GM12878 (cell line): ENCODE measurements around the gene TGFBI. TPM values are rescaled to one million over a fixed set of nuclear protein-coding genes. Genes with fewer than 3 reads are reported as not detected.

Experiments used
- ATAC-seq: fragments of 200-7000 bp; cut with Tn5 transposase; 3 replicates; pipeline ENCODE4 v1.9.1; 2020; ENCODE audit warnings: mild to moderate bottlenecking, moderate library complexity
- BruUV-seq: library from RNA; stranded (reverse); fragments of 400-500 nt; replicated peaks from 2 replicates; lab custom pipeline; 2021; lab: Mats Ljungman, UMichigan
- CTCF ChIA-PET: fragments of 300-600 bp; sonication (Branson Sonifier 250); formaldehyde crosslinking; extraction: SDS; loops from one replicate; lab custom pipeline; 2021; ENCODE audit warnings: inconsistent platforms; lab: Yijun Ruan, JAX
- POLR2A ChIA-PET: fragments of 350-600 bp; formaldehyde crosslinking; extraction: SDS; loops from one replicate; lab custom pipeline; 2021; ENCODE audit warnings: inconsistent platforms; lab: Charles Lee
- RAD21 ChIA-PET: fragments of 300-600 bp; sonication (Branson Sonifier 250); formaldehyde crosslinking; loops from one replicate; lab custom pipeline; 2023; ENCODE audit warnings: antibody characterized with exemption; ENCODE audit not compliant: unreplicated experiment; lab: Charles Lee
- SMC1A ChIA-PET: fragments of 300-600 bp; sonication (Branson Sonifier 250); formaldehyde crosslinking; loops from one replicate; lab custom pipeline; 2023; ENCODE audit not compliant: unreplicated experiment, uncharacterized antibody; lab: Charles Lee
- DNase-seq: peaks from one replicate; pipeline ENCODE4 v3.0.0-alpha.2; 2011; ENCODE audit warnings: low read depth, low spot score
- FAIRE-seq: peaks from 3 replicates; lab custom pipeline; 2011; peaks lifted over from hg19 to GRCh38; lab: Jason Lieb, UNC
- H2AFZ ChIP-seq: 2 replicates; pipeline ENCODE4 v1.6.0; 2011; ENCODE audit warnings: low read depth, low read length, control low read depth; ENCODE audit not compliant: control insufficient read depth
- H3K27ac ChIP-seq: 2 replicates; pipeline ENCODE4 v1.5.1; 2011; ENCODE audit warnings: control low read depth; ENCODE audit not compliant: control insufficient read depth, insufficient read depth
- H3K27me3 ChIP-seq, 2 experiments: replicated peaks in 1 of 2; 2 replicates each; pipeline versions ENCODE4 v1.6.0 to v1.6.1; 2011; ENCODE audit warnings: low read length in 1 of 2; ENCODE audit not compliant: control insufficient read depth in 2 of 2, insufficient read depth in 2 of 2
- H3K36me3 ChIP-seq, 2 experiments: 2 replicates each; pipeline ENCODE4 v1.5.1; 2011; ENCODE audit warnings: low read length in 1 of 2; ENCODE audit not compliant: control insufficient read depth in 2 of 2, insufficient read depth in 2 of 2
- H3K4me1 ChIP-seq: 2 replicates; pipeline ENCODE4 v1.6.1; 2011; ENCODE audit warnings: mild to moderate bottlenecking, low read length, moderate library complexity, mixed read lengths; ENCODE audit not compliant: control insufficient read depth, insufficient read depth
- H3K4me2 ChIP-seq: 2 replicates; pipeline ENCODE4 v1.6.0; 2011; ENCODE audit warnings: control low read depth; ENCODE audit not compliant: control insufficient read depth, insufficient read depth
- H3K4me3 ChIP-seq: fragments of 200-600 bp; sonication (generic); 2 replicates; pipeline ENCODE4 v1.5.1; 2016
- H3K79me2 ChIP-seq: 2 replicates; pipeline ENCODE4 v1.6.0; 2011; ENCODE audit warnings: low read length; ENCODE audit not compliant: control insufficient read depth, insufficient read depth
- H3K9ac ChIP-seq: 2 replicates; pipeline ENCODE4 v1.8.0; 2011; ENCODE audit warnings: low read length, control low read depth, mixed read lengths; ENCODE audit not compliant: control insufficient read depth, insufficient read depth
- H3K9me3 ChIP-seq: replicated peaks from 3 replicates; pipeline ENCODE4 v1.5.1; 2011; ENCODE audit warnings: mild to moderate bottlenecking, low read length; ENCODE audit not compliant: control insufficient read depth, insufficient read depth
- H4K20me1 ChIP-seq: 2 replicates; pipeline ENCODE4 v1.6.0; 2011; ENCODE audit not compliant: control insufficient read depth, insufficient read depth
- BACH1 ChIP-seq: fragments of 450-650 bp; IDR thresholded peaks from 2 replicates; pipeline ENCODE4 v1.6.1; 2017; ENCODE audit warnings: mild to moderate bottlenecking, borderline replicate concordance
- CEBPZ ChIP-seq: fragments of 150-350 bp; IDR thresholded peaks from 2 replicates; pipeline ENCODE4 v1.6.1; 2016; ENCODE audit warnings: low read depth, low read length
- FOXM1 ChIP-seq: IDR thresholded peaks from 2 replicates; pipeline ENCODE4 v1.6.1; 2012; ENCODE audit warnings: low read depth, mild to moderate bottlenecking, inconsistent platforms, low read length, moderate library complexity
- IKZF1 ChIP-seq: fragments of 450-650 bp; conservative IDR thresholded peaks from 2 replicates; pipeline ENCODE4 v1.6.1; 2017; ENCODE audit warnings: antibody characterized with exemption, mild to moderate bottlenecking
- IRF4 ChIP-seq: IDR thresholded peaks from 2 replicates; pipeline ENCODE4 v1.6.1; 2011; ENCODE audit warnings: low read depth, low read length
- KAT2A ChIP-seq: conservative IDR thresholded peaks from 2 replicates; pipeline ENCODE4 v1.6.1; 2011; ENCODE audit warnings: low read depth, low read length; ENCODE audit not compliant: control insufficient read depth
- MXI1 ChIP-seq: fragments of 150-350 bp; IDR thresholded peaks from 2 replicates; pipeline ENCODE4 v1.6.1; 2011; ENCODE audit warnings: low read depth, mild to moderate bottlenecking, inconsistent platforms, low read length, improper control_type of control experiment
- MYC ChIP-seq: IDR thresholded peaks from 2 replicates; pipeline ENCODE4 v1.6.1; 2011; ENCODE audit warnings: mild to moderate bottlenecking, low read length, moderate library complexity, inconsistent platforms; ENCODE audit not compliant: insufficient read depth, insufficient replicate concordance, insufficient read length, severe bottlenecking
- RELB ChIP-seq: fragments of 450-650 bp; IDR thresholded peaks from 2 replicates; pipeline ENCODE4 v1.6.1; 2017; ENCODE audit warnings: low read depth, mild to moderate bottlenecking, moderate library complexity
- SIX5 ChIP-seq: IDR thresholded peaks from 2 replicates; pipeline ENCODE4 v1.6.1; 2011; ENCODE audit warnings: mild to moderate bottlenecking, low read depth, low read length, moderate library complexity; ENCODE audit not compliant: severe bottlenecking
- SMAD5 ChIP-seq: IDR thresholded peaks from 2 replicates; pipeline ENCODE4 v1.6.1; 2016; ENCODE audit warnings: antibody characterized with exemption, low read depth
- TCF7 ChIP-seq: IDR thresholded peaks from 2 replicates; pipeline ENCODE4 v1.6.1; 2014; ENCODE audit warnings: antibody characterized with exemption, borderline replicate concordance
- WRNIP1 ChIP-seq: IDR thresholded peaks from 2 replicates; pipeline ENCODE4 v1.6.1; 2011; ENCODE audit warnings: low read depth, low read length, improper control_type of control experiment, borderline replicate concordance
- ZBTB4 ChIP-seq: fragments of 450-650 bp; formaldehyde crosslinking; IDR thresholded peaks from 2 replicates; pipeline ENCODE4 v1.4.0; 2022; ENCODE audit warnings: mild to moderate bottlenecking, moderate library complexity
- ZNF217 ChIP-seq: fragments of 450-650 bp; IDR thresholded peaks from 2 replicates; pipeline ENCODE4 v1.6.1; 2017; ENCODE audit warnings: antibody characterized with exemption, mild to moderate bottlenecking
- WGBS: methylation state at CpG from one replicate; pipeline ENCODE4 v1.1.6; 2016; ENCODE audit warnings: low lambda C conversion rate; ENCODE audit not compliant: insufficient replicate concordance, insufficient coverage; ENCODE audit errors: missing lambda C conversion rate; 5-methylcytosine and 5-hydroxymethylcytosine counted together
- in situ Hi-C: fragments of 300-500 bp; cut with MboI; formaldehyde crosslinking; loops from 9 replicates; pipeline ENCODE4 v1.14.3; 2018; ENCODE audit warnings: mixed read lengths
- intact Hi-C: fragments of 100-400 bp; cut with micrococcal nuclease; formaldehyde crosslinking; loops from one replicate; pipeline ENCODE4 v1.14.2; 2022; ENCODE audit not compliant: unreplicated experiment
- polyA plus RNA-seq, 11 experiments: library from polyadenylated mRNA; depleted of rRNA in 4 of 11; unstranded in 6 of 11; stranded (reverse) in 5 of 11; fragments of >200 nt; fragmentation: Nextera tagmentation in 4 of 11; fragmentation: Illumina TruSeq in 1 of 11; extraction: Ambion mirVana in 4 of 11; extraction: Trizol in 1 of 11; gene quantifications; 1 replicate in 1 of 11; 2 replicates in 10 of 11; pipeline versions ENCODE4 v1.2.1 to v1.2.3, GENCODE V29; 2011 to 2016; ENCODE audit warnings: inconsistent platforms in 2 of 11, missing spikeins in 2 of 11, low read depth in 1 of 11
- total RNA-seq, 4 experiments: library from RNA; depleted of rRNA in 3 of 4; stranded (reverse); fragments of >200 nt in 3 of 4; fragmentation: Illumina TruSeq in 1 of 4; extraction: Trizol in 1 of 4; gene quantifications; 2 replicates each; pipeline versions ENCODE4 v1.2.1 to v1.2.3, GENCODE V29; 2013 to 2021

Gene TGFBI
- total and polyA plus RNA-seq, 10 of the 15 experiments (the other 5 are each of a cell fraction or from before 2014, with no cell fraction given), result 0.12 to 1.8 (median 0.19) TPM

- no peak for TF ChIP-seq RELB
Measured at GRCh38 chr5:136034492-136034891, 5.7 kb downstream of the TGFBI start (continued).

GRCh38 chr5:136034984-136035383 is 6.2 kb downstream of the TGFBI start:
- Histone ChIP-seq H4K20me1 (no peaks in the 10 kb centered on the region), H3K36me3 (no peaks in the 10 kb centered on the region), H3K27ac (no peak overlapping the region), H3K4me3 (no peak overlapping the region), H3K79me2 (no peaks in the 10 kb centered on the region), H3K9ac (no peak overlapping the region), H3K27me3 (no peaks in the 10 kb centered on the region), H3K9me3 (no peaks in the 10 kb centered on the region; the same call in 1 of the 3 replicates), H3K4me2 (no peak overlapping the region), H3K4me1 (peaks cover 22% of the 10 kb centered on the region), H2AFZ (no peak overlapping the region)
- whole genome bisulfite sequencing, result 95% methylated on average over 3 of the region's 3 CpGs
- ChIA-PET RAD21 (interaction anchor here (1.0 kb wide), 1 partner anchor 90 kb away, joined by 3 read pairs; no protein-coding TSS in a partner anchor), SMC1A (interaction anchor here (0.9 to 1.8 kb wide), 2 partner anchors 28 to 46 kb away, joined by 3 to 4 read pairs; no protein-coding TSS in a partner anchor), POLR2A (no interaction called here), CTCF (interaction anchor here (1.0 kb wide), 2 partner anchors 39 to 138 kb away, joined by 3 read pairs; no protein-coding TSS in a partner anchor)
- in situ Hi-C loops (no loop called here), intact Hi-C loops (no loop called here)
- ATAC-seq (no peak), FAIRE-seq (no peak), DNase-seq (no peak)
- BruUV-seq, result no TSS peak
- TF ChIP-seq MYC, result no peak
- no peak for TF ChIP-seq ZBTB4 (CRISPR knock-in tag)
- no peak for TF ChIP-seq ZNF217
- no peak for TF ChIP-seq CEBPZ
- no peak for TF ChIP-seq SIX5
- TF ChIP-seq WRNIP1, result no peak
- no peak for TF ChIP-seq IRF4
- no peak for TF ChIP-seq SMAD5
- no peak for TF ChIP-seq IKZF1
- TF ChIP-seq BACH1, result no peak
- no peak for TF ChIP-seq FOXM1
- no peak for TF ChIP-seq MXI1
- no peak for TF ChIP-seq TCF7
- no peak for TF ChIP-seq KAT2A
